Karpas-422 (cell line): ENCODE results near the gene GCC1. TPM values are rescaled to one million over a fixed set of nuclear protein-coding genes. Genes with fewer than 3 reads are reported as not detected.
"Not testable (repeated sequence)": the region's sequence is repeated elsewhere in the genome, so short reads cannot be mapped to it uniquely, and the experiment has no call there.

Experiments used
- DNase-seq: peaks from one replicate; pipeline ENCODE4 v3.0.0-alpha.2; 2015
- H2AFZ ChIP-seq: fragments of 200-600 bp; sonication (generic); 2 replicates; pipeline ENCODE4 v1.6.1; 2014; ENCODE audit warnings: antibody characterized with exemption, low read length, mixed read lengths
- H3K27ac ChIP-seq: fragments of 200-600 bp; sonication (generic); 2 replicates; pipeline ENCODE4 v1.5.1; 2014; ENCODE audit warnings: mild to moderate bottlenecking, low read length, moderate library complexity
- H3K27me3 ChIP-seq: fragments of 200-600 bp; sonication (generic); 2 replicates; pipeline ENCODE4 v1.6.1; 2014; ENCODE audit warnings: low read length, mixed read lengths
- H3K36me3 ChIP-seq: fragments of 200-600 bp; sonication (generic); 2 replicates; pipeline ENCODE4 v1.6.1; 2014; ENCODE audit warnings: low read length, mixed read lengths; ENCODE audit not compliant: insufficient read depth
- H3K4me1 ChIP-seq: fragments of 200-600 bp; sonication (generic); 2 replicates; pipeline ENCODE4 v1.6.1; 2014; ENCODE audit warnings: mild to moderate bottlenecking, low read length, mixed read lengths
- H3K4me2 ChIP-seq: fragments of 200-600 bp; sonication (generic); 2 replicates; pipeline ENCODE4 v1.6.1; 2014; ENCODE audit warnings: low read length, low read depth, mild to moderate bottlenecking; ENCODE audit not compliant: poor library complexity, severe bottlenecking
- H3K4me3 ChIP-seq: fragments of 200-600 bp; sonication (generic); 2 replicates; pipeline ENCODE4 v1.5.1; 2014; ENCODE audit warnings: mild to moderate bottlenecking, antibody characterized with exemption, low read length, mixed read lengths
- H3K79me2 ChIP-seq: fragments of 200-600 bp; sonication (generic); 2 replicates; pipeline ENCODE4 v1.6.1; 2014; ENCODE audit warnings: mild to moderate bottlenecking, low read length, mixed read lengths
- H3K9ac ChIP-seq: fragments of 200-600 bp; sonication (generic); 2 replicates; pipeline ENCODE4 v1.6.0; 2014; ENCODE audit warnings: low read length
- H3K9me2 ChIP-seq: fragments of 200-600 bp; sonication (generic), shearing (Covaris generic); replicated peaks from 2 replicates; pipeline ENCODE4 v1.6.0; 2014; ENCODE audit warnings: mild to moderate bottlenecking, low read length, moderate library complexity; ENCODE audit not compliant: insufficient read depth
- H3K9me3 ChIP-seq: fragments of 300-700, 200-600 bp; sonication (generic); 2 replicates; pipeline ENCODE4 v1.6.1; 2014; ENCODE audit warnings: low read length, mixed read lengths
- H4K20me1 ChIP-seq: fragments of 200-600 bp; sonication (generic); 2 replicates; pipeline ENCODE4 v1.6.1; 2014; ENCODE audit warnings: mild to moderate bottlenecking, antibody characterized with exemption, low read length, low read depth; ENCODE audit not compliant: insufficient read depth
- total RNA-seq: library from RNA; depleted of rRNA; stranded (reverse); fragments of >200 nt; shearing (Covaris generic); gene quantifications from 2 replicates; pipeline ENCODE4 v1.2.3, GENCODE V29; 2014; ENCODE audit warnings: low replicate concordance

The GCC1 gene
- total RNA-seq, 1 experiment from 2014 or later, result 6.8 TPM

DNA sequence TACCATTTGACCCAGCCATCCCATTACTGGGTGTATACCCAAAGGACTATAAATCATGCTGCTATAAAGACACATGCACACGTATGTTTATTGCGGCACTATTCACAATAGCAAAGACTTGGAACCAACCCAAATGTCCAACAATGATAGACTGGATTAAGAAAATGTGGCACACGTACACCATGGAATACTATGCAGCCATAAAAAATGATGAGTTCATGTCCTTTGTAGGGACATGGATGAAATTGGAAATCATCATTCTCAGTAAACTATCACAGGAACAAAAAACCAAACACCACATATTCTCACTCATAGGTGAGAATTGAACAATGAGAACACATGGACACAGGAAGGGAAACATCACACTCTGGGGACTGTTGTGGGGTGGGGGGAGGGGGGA is 17.4 kb downstream of the GCC1 start:
- H3K79me2 ChIP-seq, H3K9me3 ChIP-seq, H3K9me2 ChIP-seq, H3K4me2 ChIP-seq, H3K9ac ChIP-seq, H3K4me3 ChIP-seq, H3K27ac ChIP-seq, H3K36me3 ChIP-seq, H2AFZ ChIP-seq, H3K4me1 ChIP-seq, DNase-seq, H3K27me3 ChIP-seq, H4K20me1 ChIP-seq: not testable (repeated sequence)

DNA sequence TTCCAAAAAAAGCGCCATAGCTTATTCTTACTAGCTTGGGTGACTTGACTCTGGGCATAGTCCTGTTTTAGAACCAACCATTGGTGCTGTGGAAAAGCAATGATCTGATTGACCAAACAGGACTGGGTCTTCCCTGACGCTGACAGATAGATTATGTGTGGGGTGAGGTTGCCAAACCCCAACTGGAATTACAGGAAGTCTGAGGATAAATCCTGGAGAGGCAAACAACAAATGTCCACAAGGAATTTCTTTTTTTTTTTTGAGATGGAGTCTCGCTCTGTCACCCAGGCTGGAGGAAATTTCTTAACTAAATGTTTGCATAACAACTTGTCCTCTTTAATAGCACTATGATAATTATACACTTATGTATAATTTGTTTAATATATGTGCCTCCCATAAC is 19.2 kb downstream of the GCC1 start:
- H3K79me2 ChIP-seq, result no peaks in the 10 kb centered on the region
- no peaks in the 10 kb centered on the region for H3K36me3 ChIP-seq
- H3K4me2 ChIP-seq, result no peak overlapping the region

GRCh38 chr7:127557803-127558202 is 27.6 kb downstream of the GCC1 start:
- no peaks in the 10 kb centered on the region for H3K79me2 ChIP-seq
- H3K4me3 ChIP-seq, result no peak overlapping the region
- H3K27ac ChIP-seq, result no peak overlapping the region
- H3K4me2 ChIP-seq, result no peak overlapping the region
- H4K20me1 ChIP-seq, result no peaks in the 10 kb centered on the region
- no peaks in the 10 kb centered on the region for H3K9me3 ChIP-seq
- no peaks in the 10 kb centered on the region; the same call in 1 of the 2 replicates for H3K9me2 ChIP-seq
- H3K36me3 ChIP-seq, result no peaks in the 10 kb centered on the region
- no peak overlapping the region for H2AFZ ChIP-seq
- no peak overlapping the region for H3K9ac ChIP-seq
- DNase-seq, result no peak
- no peaks in the 10 kb centered on the region for H3K27me3 ChIP-seq
- no peaks in the 10 kb centered on the region for H3K4me1 ChIP-seq

More for the DNA sequence above, 19.2 kb downstream of the GCC1 start:
- no peak overlapping the region for H3K9ac ChIP-seq
- DNase-seq, result no peak
- no peaks in the 10 kb centered on the region for H3K9me2 ChIP-seq
- no peak overlapping the region for H3K27ac ChIP-seq
- H2AFZ ChIP-seq, result no peak overlapping the region
- no peaks in the 10 kb centered on the region for H3K4me1 ChIP-seq
- H3K4me3 ChIP-seq, result no peak overlapping the region
- no peaks in the 10 kb centered on the region for H3K9me3 ChIP-seq
- H3K27me3 ChIP-seq, result no peaks in the 10 kb centered on the region
- no peaks in the 10 kb centered on the region for H4K20me1 ChIP-seq

DNA sequence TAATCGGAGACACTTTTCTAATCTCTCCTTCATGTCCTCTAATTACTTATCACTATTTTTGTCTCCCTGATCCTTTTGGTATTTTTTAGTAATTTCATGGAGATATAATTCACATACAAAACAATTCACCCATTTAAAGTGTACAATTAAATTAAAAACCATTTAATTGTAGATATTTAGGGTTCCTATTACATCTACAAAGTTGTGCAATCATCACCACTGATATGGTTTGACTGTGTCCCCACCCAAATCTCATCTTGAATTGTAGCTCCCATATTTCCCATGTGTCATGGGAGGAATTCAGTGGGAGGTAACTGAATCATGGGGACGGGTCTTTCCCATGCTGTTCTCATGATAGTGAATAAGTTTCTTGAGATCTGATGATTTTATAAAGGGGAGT is 29.0 kb downstream of the GCC1 start:
- no peak overlapping the region for H3K9ac ChIP-seq
- H3K36me3 ChIP-seq, result no peaks in the 10 kb centered on the region
- H3K79me2 ChIP-seq, result no peaks in the 10 kb centered on the region
- no peak overlapping the region for H3K4me3 ChIP-seq
- H3K27me3 ChIP-seq, result no peaks in the 10 kb centered on the region
- H3K4me1 ChIP-seq, result no peaks in the 10 kb centered on the region
- no peak overlapping the region for H2AFZ ChIP-seq
- H4K20me1 ChIP-seq, result no peaks in the 10 kb centered on the region
- no peaks in the 10 kb centered on the region; the same call in 1 of the 2 replicates for H3K9me2 ChIP-seq
- H3K27ac ChIP-seq, result no peak overlapping the region
- no peak overlapping the region for H3K4me2 ChIP-seq
- H3K9me3 ChIP-seq, result no peaks in the 10 kb centered on the region
- no peak for DNase-seq

DNA sequence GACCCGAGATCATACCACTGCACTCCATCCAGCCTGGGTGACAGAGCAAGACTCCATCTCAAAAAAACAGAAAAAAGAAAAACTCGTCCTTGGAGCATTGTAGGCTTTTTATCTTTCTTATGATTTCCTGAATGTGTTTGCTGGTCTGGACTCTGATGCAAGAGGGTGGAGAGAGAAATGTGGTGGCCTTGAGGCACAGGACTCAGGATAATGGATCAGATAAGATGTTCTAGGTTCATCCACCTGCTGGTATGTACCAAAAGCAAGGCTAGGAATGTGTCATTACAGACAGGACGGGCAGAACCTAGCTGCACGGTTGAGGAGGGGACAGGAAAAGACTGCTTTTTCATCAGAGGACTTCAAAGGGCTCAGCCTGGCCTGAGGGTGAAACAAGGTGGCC is 33.5 kb downstream of the GCC1 start:
- H3K36me3 ChIP-seq, result no peaks in the 10 kb centered on the region
- H3K79me2 ChIP-seq, result no peaks in the 10 kb centered on the region
- no peaks in the 10 kb centered on the region for H4K20me1 ChIP-seq
- no peak overlapping the region for H3K4me3 ChIP-seq
- no peak for DNase-seq
- no peak overlapping the region for H3K9ac ChIP-seq
- no peaks in the 10 kb centered on the region for H3K9me3 ChIP-seq
- H3K4me1 ChIP-seq, result no peaks in the 10 kb centered on the region
- H3K27me3 ChIP-seq, result no peaks in the 10 kb centered on the region
- H3K27ac ChIP-seq, result no peak overlapping the region
- no peak overlapping the region for H3K4me2 ChIP-seq
- H2AFZ ChIP-seq, result no peak overlapping the region
- H3K9me2 ChIP-seq, result no peaks in the 10 kb centered on the region; the same call in 1 of the 2 replicates

GRCh38 chr7:127550247-127550646 is 35.1 kb downstream of the GCC1 start:
- Histone ChIP-seq H3K27ac (no peak overlapping the region), H3K4me2 (no peak overlapping the region), H3K27me3 (no peaks in the 10 kb centered on the region), H3K79me2 (no peaks in the 10 kb centered on the region), H3K9me2 (no peaks in the 10 kb centered on the region; the same call in 1 of the 2 replicates), H4K20me1 (no peaks in the 10 kb centered on the region), H2AFZ (no peak overlapping the region), H3K9ac (no peak overlapping the region), H3K9me3 (no peaks in the 10 kb centered on the region), H3K36me3 (no peaks in the 10 kb centered on the region), H3K4me1 (no peaks in the 10 kb centered on the region), H3K4me3 (no peak overlapping the region)
- DNase-seq, result no peak

- H3K27me3 ChIP-seq, result no peaks in the 10 kb centered on the region
- H2AFZ ChIP-seq, result no peak overlapping the region
- no peaks in the 10 kb centered on the region for H4K20me1 ChIP-seq
- H3K79me2 ChIP-seq, result no peaks in the 10 kb centered on the region
- H3K9me3 ChIP-seq, result no peaks in the 10 kb centered on the region
- no peak overlapping the region for H3K27ac ChIP-seq
- no peak overlapping the region for H3K4me3 ChIP-seq
- no peaks in the 10 kb centered on the region for H3K4me1 ChIP-seq
- H3K4me2 ChIP-seq, result no peak overlapping the region
- no peak for DNase-seq
- H3K36me3 ChIP-seq, result no peaks in the 10 kb centered on the region
- H3K9me2 ChIP-seq, result no peaks in the 10 kb centered on the region
- no peak overlapping the region for H3K9ac ChIP-seq
Observed at GRCh38 chr7:127546313-127546712, 39.1 kb downstream of the GCC1 start.

GRCh38 chr7:127541548-127541947 is 43.8 kb downstream of the GCC1 start:
- no peaks in the 10 kb centered on the region for H3K36me3 ChIP-seq
- H3K9me2 ChIP-seq, result no peaks in the 10 kb centered on the region
- no peaks in the 10 kb centered on the region for H3K79me2 ChIP-seq
- no peak for DNase-seq
- no peak overlapping the region for H3K4me3 ChIP-seq
- no peaks in the 10 kb centered on the region for H3K9me3 ChIP-seq
- H3K27ac ChIP-seq, result no peak overlapping the region
- no peaks in the 10 kb centered on the region for H3K4me1 ChIP-seq
- H3K4me2 ChIP-seq, result no peak overlapping the region
- H3K27me3 ChIP-seq, result no peaks in the 10 kb centered on the region
- H3K9ac ChIP-seq, result no peak overlapping the region
- no peak overlapping the region for H2AFZ ChIP-seq
- no peaks in the 10 kb centered on the region for H4K20me1 ChIP-seq

DNA sequence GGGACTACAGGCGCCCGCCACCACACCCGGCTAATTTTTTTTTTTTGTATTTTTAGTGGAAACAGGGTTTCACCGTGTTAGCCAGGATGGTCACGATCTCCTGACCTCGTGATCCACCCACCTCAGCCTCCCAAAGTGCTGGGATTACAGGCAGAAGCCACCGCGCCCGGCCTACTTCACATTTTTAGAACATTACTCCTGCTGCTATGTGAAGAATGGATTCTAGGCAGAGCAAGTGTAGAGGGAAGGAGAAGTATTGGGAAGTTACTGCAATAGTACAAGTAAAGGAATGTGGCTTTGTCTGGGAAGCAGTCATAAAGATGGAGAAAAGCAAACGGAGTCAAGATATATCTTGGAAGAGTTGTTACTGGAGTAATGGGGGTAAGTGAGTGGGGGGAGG is 44.9 kb downstream of the GCC1 start:
- H3K4me1 ChIP-seq, H3K9me2 ChIP-seq, H3K27ac ChIP-seq, H3K36me3 ChIP-seq, H4K20me1 ChIP-seq, H3K79me2 ChIP-seq, H3K27me3 ChIP-seq, H2AFZ ChIP-seq, DNase-seq, H3K4me2 ChIP-seq, H3K4me3 ChIP-seq, H3K9me3 ChIP-seq, H3K9ac ChIP-seq: not testable (repeated sequence)
